ENCODE data around the gene LDLRAP1.
"Not testable (repeated sequence)": the region's sequence is repeated elsewhere in the genome, so short reads cannot be mapped to it uniquely, and the experiment has no call there.

Gene LDLRAP1

DNA sequence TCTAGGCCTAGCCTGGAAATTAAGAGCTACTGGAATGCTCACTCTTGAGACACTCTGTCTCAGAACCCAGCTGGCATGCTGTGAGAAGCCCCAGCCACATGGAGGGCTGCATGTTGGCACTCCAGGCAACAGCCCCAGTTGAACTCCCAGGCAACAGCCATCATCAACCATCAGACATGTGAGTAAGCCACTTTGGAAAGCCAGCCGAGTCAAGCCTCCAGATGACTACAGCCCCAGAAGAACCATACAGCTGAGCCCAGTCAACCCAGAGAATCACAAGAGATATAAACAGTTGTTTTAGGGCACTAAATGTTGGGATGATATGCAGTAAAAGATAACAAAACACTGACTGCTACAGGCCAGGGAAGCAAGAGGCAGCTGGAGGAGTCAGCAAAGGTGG lies 55.5 kb downstream of the LDLRAP1 start:
- TF ChIP-seq GABPA (IDR thresholded peaks at IDR 0.05; ENCODE audit: low read depth) = no peak
- TF ChIP-seq CTCF (IDR thresholded peaks at IDR 0.05; ENCODE audit: insufficient read depth, low read length) = no peak
- TF ChIP-seq POLR2AphosphoS5 (IDR thresholded peaks at IDR 0.05; ENCODE audit: low read depth) = no peak
- TF ChIP-seq SPI1 (IDR thresholded peaks at IDR 0.05; ENCODE audit: borderline replicate concordance, low read depth) = no peak
- TF ChIP-seq REST (IDR thresholded peaks at IDR 0.05; ENCODE audit: insufficient replicate concordance, low read depth) = no peak

GRCh38 chr1:25599969-25600610 lies 56.7 kb downstream of the LDLRAP1 start:
- DNase-seq (ENCODE audit: low read depth in 1 of 2, low spot score in 1 of 2) = no peak
- H3K27ac ChIP-seq (replicated peaks) = no peak overlapping the region
- no peak overlapping the region for H3K4me3 ChIP-seq (replicated peaks; ENCODE audit: insufficient read depth, low read length)
- no peak for TF ChIP-seq REST (IDR thresholded peaks at IDR 0.05; ENCODE audit: insufficient replicate concordance, low read depth)
- no peak for TF ChIP-seq POLR2AphosphoS5 (IDR thresholded peaks at IDR 0.05; ENCODE audit: low read depth)
- TF ChIP-seq CTCF (IDR thresholded peaks at IDR 0.05; ENCODE audit: insufficient read depth, low read length) = no peak
- no peak for TF ChIP-seq SPI1 (IDR thresholded peaks at IDR 0.05; ENCODE audit: borderline replicate concordance, low read depth)
- no peak for TF ChIP-seq GABPA (IDR thresholded peaks at IDR 0.05; ENCODE audit: low read depth)
- peaks cover 2% of the 10 kb centered on the region for H3K27me3 ChIP-seq (ENCODE audit: insufficient read depth, poor library complexity, severe bottlenecking)

More for the DNA sequence above, 55.5 kb downstream of the LDLRAP1 start:
- no peak overlapping the region for H3K4me3 ChIP-seq (replicated peaks; ENCODE audit: insufficient read depth, low read length)
- peaks cover 5% of the 10 kb centered on the region for H3K27me3 ChIP-seq (ENCODE audit: insufficient read depth, poor library complexity, severe bottlenecking)
- no peak for DNase-seq (ENCODE audit: low read depth in 1 of 2, low spot score in 1 of 2)
- H3K27ac ChIP-seq (replicated peaks) = no peak overlapping the region

- H3K4me3 ChIP-seq (replicated peaks; ENCODE audit: insufficient read depth, low read length); H3K27me3 ChIP-seq (ENCODE audit: insufficient read depth, poor library complexity, severe bottlenecking); H3K27ac ChIP-seq (replicated peaks); DNase-seq (ENCODE audit: low read depth in 1 of 2, low spot score in 1 of 2): not testable (repeated sequence)
Measured at GRCh38 chr1:25600971-25601699, 57.7 kb downstream of the LDLRAP1 start.

DNA sequence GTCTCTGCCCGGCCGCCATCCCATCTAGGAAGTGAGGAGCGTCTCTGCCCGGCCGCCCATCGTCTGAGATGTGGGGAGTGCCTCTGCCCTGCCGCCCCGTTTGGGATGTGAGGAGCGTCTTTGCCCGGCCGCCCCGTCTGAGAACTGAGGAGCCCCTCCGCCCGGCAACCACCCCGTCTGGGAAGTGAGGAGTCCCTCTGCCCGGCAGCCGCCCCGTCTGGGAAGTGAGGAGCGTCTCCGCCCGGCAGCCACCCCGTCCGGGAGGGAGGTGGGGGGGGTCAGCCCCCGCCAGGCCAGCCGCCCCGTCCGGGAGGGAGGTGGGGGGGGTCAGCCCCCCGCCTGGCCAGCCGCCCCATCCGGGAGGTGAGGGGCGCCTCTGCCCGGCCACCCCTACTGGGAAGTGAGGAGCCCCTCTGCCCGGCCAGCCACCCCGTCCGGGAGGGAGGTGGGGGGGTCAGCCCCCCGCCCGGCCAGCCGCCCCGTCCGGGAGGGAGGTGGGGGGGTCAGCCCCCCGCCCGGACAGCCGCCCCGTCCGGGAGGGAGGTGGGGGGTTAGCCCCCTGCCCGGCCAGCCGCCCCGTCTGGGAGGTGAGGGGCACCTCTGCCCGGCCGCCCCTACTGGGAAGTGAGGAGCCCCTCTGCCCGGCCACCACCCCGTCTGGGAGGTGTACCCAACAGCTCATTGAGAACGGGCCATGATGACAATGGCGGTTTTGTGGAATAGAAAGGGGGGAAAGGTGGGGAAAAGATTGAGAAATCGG lies 60.6 kb downstream of the LDLRAP1 start:
- H3K27me3 ChIP-seq (ENCODE audit: insufficient read depth, poor library complexity, severe bottlenecking); DNase-seq (ENCODE audit: low read depth in 1 of 2, low spot score in 1 of 2); H3K27ac ChIP-seq (replicated peaks); H3K4me3 ChIP-seq (replicated peaks; ENCODE audit: insufficient read depth, low read length): not testable (repeated sequence)

Measured in HL-60 (cell line).